GM13977 (cell line): Measurements from ENCODE around the gene PLCL1.

Experiments used
- DNase-seq: peaks from one replicate; pipeline ENCODE4 v3.0.0; 2012; ENCODE audit warnings: low spot score
- in situ Hi-C: fragments of 300-500 bp; cut with MboI; formaldehyde crosslinking; loops from one replicate; pipeline ENCODE4 v1.12.0; 2022; ENCODE audit warnings: low sequenced_read_pairs, low pct_unique_long_range_greater_than_20kb, mixed read lengths, inconsistent platforms; ENCODE audit not compliant: unreplicated experiment
- TF ChIP-seq, protein P1 (sequence below): IDR thresholded peaks from 2 replicates; pipeline ENCODE4 v1.5.1; 2012; ENCODE audit warnings: mild to moderate bottlenecking, control low read depth; ENCODE audit not compliant: insufficient read depth; ENCODE audit errors: extremely low read depth, missing control alignments

Gene PLCL1

DNA sequence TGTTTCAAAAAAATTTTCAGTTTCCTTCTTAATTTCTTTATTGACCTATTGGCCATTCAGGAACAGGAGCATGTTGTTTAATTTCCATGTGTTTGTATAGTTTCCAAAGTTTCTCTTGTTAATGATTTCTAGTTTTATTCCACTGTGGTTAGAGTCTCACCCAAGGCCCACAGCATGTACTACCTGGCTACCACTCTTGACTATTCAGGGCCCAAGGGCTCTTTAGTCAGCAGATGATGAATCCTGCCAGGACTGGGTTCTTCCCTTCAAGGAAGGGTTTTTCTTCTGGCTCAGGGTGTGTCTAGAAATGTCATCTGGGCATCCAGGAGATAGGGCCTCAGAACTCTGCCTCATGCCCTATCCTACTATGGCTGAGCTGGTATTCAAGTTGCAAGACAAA is 161.4 kb downstream of the PLCL1 start:
- no peak for DNase-seq
- TF ChIP-seq, protein P1, sequence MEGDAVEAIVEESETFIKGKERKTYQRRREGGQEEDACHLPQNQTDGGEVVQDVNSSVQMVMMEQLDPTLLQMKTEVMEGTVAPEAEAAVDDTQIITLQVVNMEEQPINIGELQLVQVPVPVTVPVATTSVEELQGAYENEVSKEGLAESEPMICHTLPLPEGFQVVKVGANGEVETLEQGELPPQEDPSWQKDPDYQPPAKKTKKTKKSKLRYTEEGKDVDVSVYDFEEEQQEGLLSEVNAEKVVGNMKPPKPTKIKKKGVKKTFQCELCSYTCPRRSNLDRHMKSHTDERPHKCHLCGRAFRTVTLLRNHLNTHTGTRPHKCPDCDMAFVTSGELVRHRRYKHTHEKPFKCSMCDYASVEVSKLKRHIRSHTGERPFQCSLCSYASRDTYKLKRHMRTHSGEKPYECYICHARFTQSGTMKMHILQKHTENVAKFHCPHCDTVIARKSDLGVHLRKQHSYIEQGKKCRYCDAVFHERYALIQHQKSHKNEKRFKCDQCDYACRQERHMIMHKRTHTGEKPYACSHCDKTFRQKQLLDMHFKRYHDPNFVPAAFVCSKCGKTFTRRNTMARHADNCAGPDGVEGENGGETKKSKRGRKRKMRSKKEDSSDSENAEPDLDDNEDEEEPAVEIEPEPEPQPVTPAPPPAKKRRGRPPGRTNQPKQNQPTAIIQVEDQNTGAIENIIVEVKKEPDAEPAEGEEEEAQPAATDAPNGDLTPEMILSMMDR: no peak
- in situ Hi-C loops: no loop called here

DNA sequence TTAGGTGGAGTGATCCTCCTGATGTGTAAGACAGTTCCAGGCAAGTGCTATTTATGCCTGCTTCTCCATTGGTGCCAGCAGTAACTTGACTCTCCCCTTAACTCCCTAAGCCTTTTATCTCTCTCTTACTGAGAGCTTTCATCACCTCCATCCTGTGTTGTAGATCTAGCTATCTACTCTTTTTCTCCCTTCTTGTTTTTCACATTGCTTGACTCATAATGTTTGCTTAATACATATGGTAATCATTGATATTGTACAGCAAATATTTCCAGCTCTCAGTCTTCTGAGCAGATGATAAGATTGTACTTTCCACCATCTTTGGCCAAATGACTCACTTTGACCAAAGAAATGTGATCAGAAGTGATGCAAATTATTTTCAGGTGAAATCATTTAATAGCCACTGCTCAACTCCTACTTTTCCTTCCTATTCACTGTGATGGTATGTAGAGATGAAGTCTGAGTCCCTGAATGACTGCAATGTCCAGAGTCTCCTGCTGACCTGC is 165.0 kb downstream of the PLCL1 start:
- DNase-seq: no peak
- in situ Hi-C loops: no loop called here
- TF ChIP-seq, protein P1: no peak

DNA sequence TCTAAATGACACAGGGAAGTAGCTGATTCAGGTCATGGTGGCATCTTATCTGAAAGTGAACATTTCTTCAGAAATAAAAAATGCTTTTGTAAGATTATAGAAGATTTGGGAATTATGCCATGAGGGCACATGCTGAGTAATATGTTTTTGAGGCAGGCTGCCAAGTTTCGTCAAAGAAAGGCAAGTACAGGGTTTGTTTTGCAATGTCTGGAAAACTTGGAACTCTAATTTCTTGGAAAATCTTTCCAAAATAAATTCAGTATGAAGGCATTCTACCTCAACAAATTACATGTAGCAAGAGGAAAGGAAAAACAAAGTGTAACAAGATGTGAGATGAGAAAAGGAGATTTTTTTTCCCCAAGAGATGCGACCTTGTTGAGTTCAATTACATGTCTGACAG is 167.7 kb downstream of the PLCL1 start:
- no peak for DNase-seq
- in situ Hi-C loops: no loop called here
- TF ChIP-seq, protein P1: no peak

DNA sequence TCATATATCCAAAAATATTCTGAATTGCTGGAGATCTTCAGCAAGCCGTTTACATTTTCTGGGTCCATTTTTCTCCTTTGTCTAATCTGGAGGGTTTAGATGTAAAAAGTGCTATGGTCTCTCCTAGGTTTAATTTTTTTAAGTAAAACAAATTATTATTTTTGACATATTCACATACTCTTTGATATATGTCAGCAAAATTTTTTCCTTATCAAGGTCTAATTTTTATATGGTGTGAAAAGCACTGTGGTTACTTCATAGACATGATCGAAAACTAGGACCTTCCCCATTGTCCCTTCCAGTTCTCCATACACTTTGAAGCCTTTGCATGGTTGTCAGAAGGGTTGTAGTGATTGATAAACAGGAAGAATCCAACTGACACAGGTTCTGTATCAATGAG is 168.2 kb downstream of the PLCL1 start:
- no peak for DNase-seq
- TF ChIP-seq, protein P1: no peak
- in situ Hi-C loops: no loop called here

DNA sequence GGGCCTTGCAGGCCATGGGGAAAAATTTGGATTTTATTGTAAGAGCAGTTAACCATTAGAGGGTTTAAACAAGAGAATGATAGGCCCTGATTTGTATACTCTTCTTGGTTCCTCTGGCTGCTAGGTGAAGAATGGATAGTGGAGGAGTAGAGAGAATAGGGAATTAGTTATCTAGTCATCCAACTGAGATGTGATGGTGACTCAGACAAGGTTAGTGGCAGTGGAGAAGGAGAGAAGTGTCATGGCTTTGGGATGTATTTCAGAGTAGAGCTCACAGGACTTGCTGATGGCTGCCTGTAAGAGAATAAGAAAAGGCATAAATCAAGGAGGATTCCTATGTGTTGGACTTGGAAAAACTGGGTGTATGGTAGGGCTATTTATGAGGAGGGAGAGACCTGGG is 169.4 kb downstream of the PLCL1 start:
- in situ Hi-C loops: no loop called here

DNA sequence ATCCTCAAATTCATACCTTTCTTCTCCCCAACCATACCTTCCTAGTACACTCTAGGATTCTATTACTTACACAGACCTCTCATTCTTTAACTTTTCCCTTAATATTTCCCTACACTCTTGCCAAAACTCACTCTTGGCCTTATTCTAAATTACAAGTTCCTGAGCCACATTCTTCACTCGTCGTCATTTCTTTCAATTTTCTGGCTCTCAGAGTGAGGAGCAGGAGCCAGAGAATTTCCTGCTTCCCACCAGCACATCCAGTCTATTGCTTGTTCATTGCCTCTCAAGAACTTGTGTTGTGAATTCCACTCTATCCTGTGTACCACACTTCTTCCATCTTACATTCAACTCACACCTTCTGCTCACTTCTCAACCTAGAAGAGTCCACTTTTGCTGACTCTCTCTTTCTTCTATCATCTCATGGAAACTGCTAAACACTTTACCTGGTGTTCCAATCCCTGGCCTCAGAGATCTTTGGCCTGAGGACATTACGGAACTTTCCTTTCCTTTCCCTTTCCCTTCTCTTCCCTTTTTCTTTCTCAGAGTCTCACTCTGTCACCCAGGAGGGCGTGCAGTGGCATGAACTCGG is 171.6 kb downstream of the PLCL1 start:
- no peak for DNase-seq
- TF ChIP-seq, protein P1: no peak
- in situ Hi-C loops: no loop called here

More for the DNA sequence above, 169.4 kb downstream of the PLCL1 start:
- no peak for DNase-seq
- TF ChIP-seq, protein P1: no peak
